K562 (cell line): ENCODE measurements around the gene PEAR1. TPM values are rescaled to one million over a fixed set of nuclear protein-coding genes. Genes with fewer than 3 reads are reported as not detected.
A peak's percentile ranks its signal among the peaks of the same experiment; 100 is the strongest.

ENCODE experiments used
- ATAC-seq: fragments of 200-7000 bp; cut with Tn5 transposase; 3 replicates; pipeline ENCODE4 v1.9.1; 2020; ENCODE audit warnings: moderate library complexity
- BruUV-seq: library from RNA; stranded (reverse); fragments of 400-500 nt; replicated peaks from 2 replicates; lab custom pipeline; 2021; lab: Mats Ljungman, UMichigan
- CTCF ChIA-PET: fragments of 300-600 bp; formaldehyde crosslinking; extraction: SDS; loops from one replicate; lab custom pipeline; 2021; ENCODE audit warnings: low intra/inter-chr PET ratio; lab: Yijun Ruan, JAX
- POLR2A ChIA-PET: fragments of 300-600, 350-650 bp; sonication (Branson Sonifier 250); formaldehyde crosslinking; extraction: SDS; loops from one replicate; lab custom pipeline; 2021; ENCODE audit warnings: antibody characterized with exemption, inconsistent platforms; lab: Yijun Ruan, JAX
- DNase-seq, 4 experiments: peaks; one replicate each; pipeline versions ENCODE4 v3.0.0 to v3.0.0-alpha.2; 2011 to 2018; ENCODE audit warnings: low spot score in 3 of 4, mixed read lengths in 3 of 4; ENCODE audit errors: extremely low read depth in 1 of 4
- FAIRE-seq: peaks from 2 replicates; lab custom pipeline; 2011; peaks lifted over from hg19 to GRCh38; lab: Jason Lieb, UNC
- H2AFZ ChIP-seq: 2 replicates; pipeline ENCODE4 v1.6.0; 2011; ENCODE audit warnings: low read depth, low read length, control low read depth, inconsistent platforms
- H3K27ac ChIP-seq: fragments of 200-600 bp; 3 replicates; pipeline ENCODE4 v1.8.0; 2011; ENCODE audit warnings: low read depth, mild to moderate bottlenecking, control low read depth, inconsistent platforms, low read length, moderate library complexity, mixed read lengths; ENCODE audit errors: extremely low read depth
- H3K27me3 ChIP-seq, 2 experiments: fragments of 300-600 bp in 1 of 2; 2 replicates in 1 of 2; 3 replicates in 1 of 2; pipeline versions ENCODE4 v1.6.0 to v1.8.0; 2011; ENCODE audit warnings: inconsistent platforms in 2 of 2, low read length in 2 of 2, mild to moderate bottlenecking in 1 of 2, mixed read lengths in 1 of 2, moderate library complexity in 1 of 2; ENCODE audit not compliant: control insufficient read depth in 2 of 2, insufficient read depth in 2 of 2
- H3K36me3 ChIP-seq: fragments of 300-600 bp; 3 replicates; pipeline ENCODE4 v1.8.0; 2011; ENCODE audit warnings: mild to moderate bottlenecking, low read length, inconsistent platforms; ENCODE audit not compliant: control insufficient read depth, insufficient read depth
- H3K4me1 ChIP-seq, 2 experiments: fragments of 200-600 bp in 1 of 2; replicated peaks in 1 of 2; 2 replicates in 1 of 2; 3 replicates in 1 of 2; pipeline versions ENCODE4 v1.5.1 to v1.8.0; 2011; ENCODE audit warnings: inconsistent platforms in 2 of 2, low read length in 2 of 2, mild to moderate bottlenecking in 1 of 2, mixed read lengths in 1 of 2, moderate library complexity in 1 of 2; ENCODE audit not compliant: control insufficient read depth in 2 of 2, insufficient read depth in 2 of 2
- H3K4me2 ChIP-seq: 2 replicates; pipeline ENCODE4 v1.6.1; 2011; ENCODE audit warnings: low read length, control low read depth, inconsistent platforms, mixed read lengths; ENCODE audit not compliant: insufficient read depth
- H3K4me3 ChIP-seq: fragments of 200-600 bp; sonication (generic), shearing (Covaris generic); 2 replicates; pipeline ENCODE4 v1.5.1; 2016; ENCODE audit warnings: control low read depth, inconsistent platforms
- H3K79me2 ChIP-seq: fragments of 200-600 bp; 3 replicates; pipeline ENCODE4 v1.8.0; 2011; ENCODE audit warnings: low read length, inconsistent platforms; ENCODE audit not compliant: control insufficient read depth, insufficient read depth
- H3K9ac ChIP-seq, 2 experiments: 2 replicates each; pipeline versions ENCODE4 v1.6.0 to v1.6.1; 2011; ENCODE audit warnings: low read depth in 2 of 2, low read length in 2 of 2, control low read depth in 1 of 2, inconsistent platforms in 1 of 2, mild to moderate bottlenecking in 1 of 2, mixed read lengths in 1 of 2; ENCODE audit not compliant: insufficient read depth in 1 of 2
- H3K9me1 ChIP-seq: one replicate; pipeline ENCODE4 v1.6.0; 2011; ENCODE audit warnings: inconsistent platforms, mild to moderate bottlenecking, low read length, moderate library complexity; ENCODE audit not compliant: control insufficient read depth, insufficient read depth
- H3K9me3 ChIP-seq: replicated peaks from 2 replicates; pipeline ENCODE4 v1.5.1; 2011; ENCODE audit warnings: low read depth, low read length, inconsistent platforms; ENCODE audit not compliant: control insufficient read depth, insufficient read depth
- H4K20me1 ChIP-seq: replicated peaks from 2 replicates; pipeline ENCODE4 v1.6.1; 2011; ENCODE audit warnings: low read length, inconsistent platforms, mixed read lengths; ENCODE audit not compliant: control insufficient read depth, insufficient read depth
- ELF1 ChIP-seq: fragments of 200-800 bp; sonication (Bioruptor generic); IDR thresholded peaks from 2 replicates; pipeline ENCODE4 v1.6.1; 2016; ENCODE audit warnings: missing genetic modification characterization, missing compliant biosample characterization
- HINFP ChIP-seq: fragments of 450-650 bp; conservative IDR thresholded peaks from 2 replicates; pipeline ENCODE4 v1.6.1; 2016; ENCODE audit warnings: missing genetic modification characterization, low read depth, mild to moderate bottlenecking, control low read depth, missing compliant biosample characterization
- HSF4 ChIP-seq: fragments of 250-450 bp; sonication (Bioruptor Pico); IDR thresholded peaks from 2 replicates; pipeline ENCODE4 v2.1.2; 2022; ENCODE audit warnings: mild to moderate bottlenecking, moderate library complexity, borderline replicate concordance
- MTF1 ChIP-seq: fragments of 250-450 bp; sonication (Bioruptor Pico); IDR thresholded peaks from 2 replicates; pipeline ENCODE4 v1.9.0; 2021; ENCODE audit warnings: moderate library complexity, mild to moderate bottlenecking, inconsistent platforms, borderline replicate concordance
- POLR2A ChIP-seq: fragments of 450-650 bp; conservative IDR thresholded peaks from 2 replicates; pipeline ENCODE4 v1.6.1; 2016
- TAF1 ChIP-seq: IDR thresholded peaks from 2 replicates; pipeline ENCODE4 v1.6.1; 2011; ENCODE audit warnings: mild to moderate bottlenecking, low read length, moderate library complexity; ENCODE audit not compliant: insufficient read depth, control insufficient read depth, severe bottlenecking; ENCODE audit errors: extremely low read depth
- THRAP3 ChIP-seq: fragments of 450-650 bp; IDR thresholded peaks from 2 replicates; pipeline ENCODE4 v1.6.1; 2016; ENCODE audit warnings: mild to moderate bottlenecking, inconsistent platforms, borderline replicate concordance
- ZBTB7A ChIP-seq: IDR thresholded peaks from 2 replicates; pipeline ENCODE4 v1.6.1; 2011; ENCODE audit warnings: low read depth, mild to moderate bottlenecking, low read length, moderate library complexity, borderline replicate concordance; ENCODE audit not compliant: control insufficient read depth
- ZNF354B ChIP-seq: fragments of 250-450 bp; sonication (Bioruptor Pico); IDR thresholded peaks from 2 replicates; pipeline ENCODE4 v1.4.0; 2020
- WGBS: fragments of 100-300 bp; shearing (Covaris generic); methylation state at CpG from one replicate; pipeline ENCODE4 v1.1.6; 2016; ENCODE audit warnings: low coverage, mixed read lengths; ENCODE audit not compliant: insufficient coverage; ENCODE audit errors: missing lambda C conversion rate; 5-methylcytosine and 5-hydroxymethylcytosine counted together
- in situ Hi-C: fragments of 300-500 bp; cut with MboI; formaldehyde crosslinking; loops from 4 replicates; pipeline ENCODE4 v1.15.0; 2018; ENCODE audit warnings: inconsistent platforms, mixed read lengths
- intact Hi-C: fragments of 100-400 bp; cut with micrococcal nuclease; formaldehyde crosslinking; loops from 2 replicates; pipeline ENCODE4 v1.14.2; 2022
- polyA plus RNA-seq, 8 experiments: library from polyadenylated mRNA; depleted of rRNA in 4 of 8; stranded (reverse) in 5 of 8; unstranded in 3 of 8; fragments of >200 nt; fragmentation: Nextera tagmentation in 2 of 8; fragmentation: Illumina TruSeq in 1 of 8; extraction: Ambion mirVana in 2 of 8; extraction: Trizol in 1 of 8; gene quantifications; 2 replicates each; pipeline versions ENCODE4 v1.2.1 to v1.2.3, GENCODE V29; 2011 to 2014; ENCODE audit warnings: inconsistent platforms in 1 of 8, missing spikeins in 1 of 8
- total RNA-seq, 7 experiments: library from RNA; depleted of rRNA in 6 of 7; stranded (reverse); fragments of >200 nt in 6 of 7; fragmentation: Illumina TruSeq in 2 of 7; extraction: Trizol in 2 of 7; gene quantifications; 2 replicates each; pipeline versions ENCODE4 v1.2.1 to v1.2.3, GENCODE V29; 2011 to 2021; ENCODE audit warnings: low replicate concordance in 1 of 7
- TF ChIP-seq, protein P1 (sequence below): fragments of 250-450 bp; sonication (Bioruptor Pico); IDR thresholded peaks from 2 replicates; pipeline ENCODE4 v1.8.0; 2021; ENCODE audit warnings: moderate library complexity, mild to moderate bottlenecking, inconsistent platforms

Gene PEAR1
- total and polyA plus RNA-seq, 9 of the 15 experiments (the other 6 are each of a cell fraction or from before 2014, with no cell fraction given), result 0.87 to 13.9 (median 6.1) TPM

GRCh38 chr1:156883919-156884318 lies 9.6 kb upstream of the PEAR1 start:
- intact Hi-C loops, result no loop called here
- no peaks in the 10 kb centered on the region for H3K79me2 ChIP-seq
- 48% methylated on average over 7 of the region's 7 CpGs for WGBS
- H4K20me1 ChIP-seq, result no peaks in the 10 kb centered on the region
- no peak overlapping the region for H2AFZ ChIP-seq
- no peak overlapping the region for H3K9ac ChIP-seq
- FAIRE-seq (no peak), ATAC-seq (no peak), DNase-seq (no peak)
- no peaks in the 10 kb centered on the region for H3K36me3 ChIP-seq
- H3K4me1 ChIP-seq, result peaks cover 14 to 19% of the 10 kb centered on the region in 2 experiments; a peak in 4 of 5 replicates
- in situ Hi-C loops, result no loop called here
- no peak overlapping the region for H3K4me3 ChIP-seq
- no peaks in the 10 kb centered on the region for H3K27me3 ChIP-seq
- no peaks in the 10 kb centered on the region for H3K9me1 ChIP-seq
- ChIA-PET POLR2A (interaction anchor here (0.6 to 2.1 kb wide), 5 partner anchors 11 to 111 kb away, joined by 3 to 7 read pairs (median 3); no protein-coding TSS in a partner anchor), CTCF (no interaction called here)
- H3K9me3 ChIP-seq, result no peaks in the 10 kb centered on the region
- no peak for TF ChIP-seq ZNF354B (CRISPR knock-in tag)
- TF ChIP-seq ZBTB7A, result 0 out of 2 replicates have a peak, but pooled peaks have one; percentile 29
- no peak overlapping the region; the same call in 2 of the 3 replicates for H3K27ac ChIP-seq
- BruUV-seq, result no TSS peak
- H3K4me2 ChIP-seq, result no peak overlapping the region

- no peak for DNase-seq
- Histone ChIP-seq H3K27ac (no peak overlapping the region), H2AFZ (no peak overlapping the region), H3K9me3 (no peaks in the 10 kb centered on the region), H3K4me2 (no peak overlapping the region), H3K36me3 (no peaks in the 10 kb centered on the region), H3K4me3 (no peak overlapping the region), H3K4me1 (peaks cover 14 to 17% of the 10 kb centered on the region in 2 experiments; a peak in 4 of 5 replicates), H3K9me1 (no peaks in the 10 kb centered on the region), H3K27me3 (no peaks in the 10 kb centered on the region), H3K79me2 (no peaks in the 10 kb centered on the region), H4K20me1 (no peaks in the 10 kb centered on the region), H3K9ac (peak overlapping the region in 1 of 2 experiments; percentile 61; a peak in 2 of 4 replicates)
- ChIA-PET CTCF (no interaction called here), POLR2A (interaction anchor here (0.6 to 2.1 kb wide), 3 partner anchors 10 to 112 kb away, joined by 3 to 7 read pairs (median 3); no protein-coding TSS in a partner anchor)
- ATAC-seq, result no peak
- in situ Hi-C loops, result no loop called here
- intact Hi-C loops, result no loop called here
- WGBS, result 52% methylated on average over 10 of the region's 10 CpGs
- no TSS peak for BruUV-seq
- no peak for FAIRE-seq
- TF ChIP-seq, protein P1, sequence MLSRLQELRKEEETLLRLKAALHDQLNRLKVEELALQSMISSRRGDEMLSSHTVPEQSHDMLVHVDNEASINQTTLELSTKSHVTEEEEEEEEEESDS (CRISPR knock-in tag), result no peak
- no peak for TF ChIP-seq MTF1 (CRISPR knock-in tag)
- no peak for TF ChIP-seq HINFP (tag)
- no peak for TF ChIP-seq TAF1
- no peak for TF ChIP-seq THRAP3
- no peak for TF ChIP-seq HSF4 (CRISPR knock-in tag)
- TF ChIP-seq POLR2A, result no peak
- TF ChIP-seq ELF1 (tag), result no peak
Measured at GRCh38 chr1:156884560-156885184, 8.8 kb upstream of the PEAR1 start.
